22Rv1 (cell line): Measurements from ENCODE around the gene GRM8.

Experiments used
- H3K27ac ChIP-seq: fragments of 450-650 bp; 2 replicates; pipeline ENCODE4 v1.5.1; 2017
- ZFX ChIP-seq: fragments of 450-650 bp; IDR thresholded peaks from 2 replicates; pipeline ENCODE4 v1.6.1; 2017; ENCODE audit warnings: antibody characterized with exemption, borderline replicate concordance
- TF ChIP-seq, protein P1 (sequence below): fragments of 450-650 bp; IDR thresholded peaks from 2 replicates; pipeline ENCODE4 v1.5.1; 2017; ENCODE audit warnings: mild to moderate bottlenecking

GRM8 gene

DNA sequence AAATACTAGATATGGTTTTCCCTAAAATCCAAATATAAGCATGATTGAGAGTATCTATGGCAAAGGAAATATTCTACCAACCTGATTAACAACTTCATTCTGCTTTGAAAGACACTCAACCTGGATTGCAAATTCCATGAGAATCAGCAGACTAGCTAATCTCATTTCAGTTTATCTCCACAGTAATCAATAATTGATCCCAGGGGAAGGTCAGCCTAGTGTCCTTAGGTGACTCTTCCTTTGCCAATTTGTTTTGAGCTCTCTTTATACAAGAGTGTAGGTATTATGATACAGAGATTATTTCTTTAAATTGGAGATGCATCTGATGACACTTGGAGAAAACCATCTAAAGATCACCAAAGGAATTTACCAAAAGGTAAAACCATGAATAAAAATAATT, 100.3 kb downstream of the GRM8 start:
- no peak for TF ChIP-seq ZFX
- TF ChIP-seq, protein P1, sequence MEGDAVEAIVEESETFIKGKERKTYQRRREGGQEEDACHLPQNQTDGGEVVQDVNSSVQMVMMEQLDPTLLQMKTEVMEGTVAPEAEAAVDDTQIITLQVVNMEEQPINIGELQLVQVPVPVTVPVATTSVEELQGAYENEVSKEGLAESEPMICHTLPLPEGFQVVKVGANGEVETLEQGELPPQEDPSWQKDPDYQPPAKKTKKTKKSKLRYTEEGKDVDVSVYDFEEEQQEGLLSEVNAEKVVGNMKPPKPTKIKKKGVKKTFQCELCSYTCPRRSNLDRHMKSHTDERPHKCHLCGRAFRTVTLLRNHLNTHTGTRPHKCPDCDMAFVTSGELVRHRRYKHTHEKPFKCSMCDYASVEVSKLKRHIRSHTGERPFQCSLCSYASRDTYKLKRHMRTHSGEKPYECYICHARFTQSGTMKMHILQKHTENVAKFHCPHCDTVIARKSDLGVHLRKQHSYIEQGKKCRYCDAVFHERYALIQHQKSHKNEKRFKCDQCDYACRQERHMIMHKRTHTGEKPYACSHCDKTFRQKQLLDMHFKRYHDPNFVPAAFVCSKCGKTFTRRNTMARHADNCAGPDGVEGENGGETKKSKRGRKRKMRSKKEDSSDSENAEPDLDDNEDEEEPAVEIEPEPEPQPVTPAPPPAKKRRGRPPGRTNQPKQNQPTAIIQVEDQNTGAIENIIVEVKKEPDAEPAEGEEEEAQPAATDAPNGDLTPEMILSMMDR, result no peak

DNA sequence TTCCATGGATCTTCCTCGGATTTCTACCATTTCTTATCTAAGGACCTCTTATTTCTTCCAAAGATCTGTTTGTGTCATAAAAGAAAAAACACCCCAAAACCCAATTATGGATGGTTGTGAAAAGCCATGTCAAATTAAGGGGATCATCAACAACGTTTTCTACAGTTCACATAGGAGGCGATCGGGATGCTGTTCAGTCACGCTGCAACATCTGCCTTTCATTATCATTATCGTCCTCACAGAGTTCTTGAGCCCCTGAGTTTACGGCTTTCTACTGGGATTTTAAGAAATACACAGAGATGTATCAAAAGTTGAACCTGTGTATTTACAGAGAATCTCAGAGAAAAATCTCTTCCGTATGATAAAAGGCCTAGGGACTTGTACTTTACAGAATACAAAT, 101.4 kb downstream of the GRM8 start:
- TF ChIP-seq, protein P1, result no peak
- no peak overlapping the region for H3K27ac ChIP-seq

More for the DNA sequence above, 100.3 kb downstream of the GRM8 start:
- no peak overlapping the region for H3K27ac ChIP-seq

DNA sequence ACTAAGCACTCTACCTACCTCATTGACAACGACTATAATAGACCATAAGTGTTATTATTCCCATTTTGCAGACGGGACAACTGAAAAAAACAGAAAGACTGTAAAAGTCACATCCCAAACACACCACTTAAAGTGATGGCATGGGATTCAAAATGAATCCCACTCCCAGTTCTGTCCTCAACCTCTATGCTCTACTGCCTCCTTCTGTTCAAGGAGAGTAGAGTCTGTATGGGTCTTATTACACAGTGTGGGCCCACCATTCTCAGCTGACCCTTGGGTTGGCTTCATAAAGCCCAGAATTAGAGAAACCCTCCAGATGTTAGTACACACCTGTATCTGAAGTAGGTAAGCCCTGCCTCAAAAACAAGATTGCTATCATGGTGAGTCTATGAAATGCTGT, 102.2 kb downstream of the GRM8 start:
- no peak overlapping the region for H3K27ac ChIP-seq
- TF ChIP-seq ZFX, result no peak
- TF ChIP-seq, protein P1, result peak; percentile 24; the same call in 1 of the 2 replicates

DNA sequence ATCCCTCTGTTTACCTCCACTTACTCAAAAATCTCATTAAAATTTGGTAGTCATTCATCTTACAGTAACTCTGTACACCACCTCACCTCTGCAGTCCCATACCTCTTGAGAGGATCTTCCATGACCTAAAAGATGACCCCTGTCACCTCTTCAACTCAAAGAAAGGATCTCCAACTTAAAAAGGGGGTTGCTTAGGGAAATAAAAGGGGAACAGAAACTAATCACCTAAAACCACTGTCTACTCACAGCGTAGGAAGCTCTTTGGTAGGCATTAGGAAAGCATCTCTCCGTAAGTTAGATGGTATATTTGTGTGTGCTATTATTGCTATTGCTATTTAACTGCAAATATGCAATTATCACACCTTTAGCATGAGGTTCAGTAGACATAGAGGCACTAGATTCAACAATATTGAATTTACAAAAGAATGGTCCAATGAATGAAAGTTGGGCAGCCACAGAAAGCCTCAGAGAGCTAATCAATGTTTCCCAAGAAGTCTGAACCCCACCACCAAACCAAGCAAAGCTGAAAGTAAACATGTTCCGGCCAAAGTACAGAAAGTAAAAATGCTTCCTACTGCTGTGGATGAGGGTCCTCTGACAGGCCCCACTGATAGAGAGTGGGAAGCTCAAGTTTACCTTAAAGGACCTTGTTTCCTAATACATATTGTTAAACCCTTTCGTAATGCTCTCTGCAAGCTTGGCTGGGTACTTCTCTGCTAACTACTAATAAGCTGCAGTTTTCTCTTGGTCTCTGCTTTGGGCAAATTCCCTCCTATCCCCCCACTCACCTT, 105.8 kb downstream of the GRM8 start:
- TF ChIP-seq ZFX, result no peak
- TF ChIP-seq, protein P1, result no peak
- H3K27ac ChIP-seq, result no peak overlapping the region

DNA sequence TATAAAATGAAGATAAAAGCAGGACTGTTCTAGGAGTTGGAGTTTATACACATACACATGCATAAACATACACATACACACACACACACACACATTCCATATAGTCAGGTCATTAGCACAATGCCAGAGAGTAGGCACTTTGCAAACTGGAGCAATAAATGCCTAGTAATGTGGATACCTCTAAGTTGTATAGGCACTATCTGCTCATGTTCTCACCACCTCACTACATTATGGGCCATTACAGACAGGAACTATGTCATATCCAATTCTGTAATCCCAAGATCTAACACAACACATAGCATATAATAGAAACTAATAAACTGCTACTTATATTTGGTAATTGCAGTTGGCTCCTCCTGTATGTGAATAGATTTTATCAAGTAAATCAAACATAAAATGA, 115.6 kb downstream of the GRM8 start:
- H3K27ac ChIP-seq, result no peak overlapping the region
- TF ChIP-seq, protein P1, result no peak
- no peak for TF ChIP-seq ZFX

DNA sequence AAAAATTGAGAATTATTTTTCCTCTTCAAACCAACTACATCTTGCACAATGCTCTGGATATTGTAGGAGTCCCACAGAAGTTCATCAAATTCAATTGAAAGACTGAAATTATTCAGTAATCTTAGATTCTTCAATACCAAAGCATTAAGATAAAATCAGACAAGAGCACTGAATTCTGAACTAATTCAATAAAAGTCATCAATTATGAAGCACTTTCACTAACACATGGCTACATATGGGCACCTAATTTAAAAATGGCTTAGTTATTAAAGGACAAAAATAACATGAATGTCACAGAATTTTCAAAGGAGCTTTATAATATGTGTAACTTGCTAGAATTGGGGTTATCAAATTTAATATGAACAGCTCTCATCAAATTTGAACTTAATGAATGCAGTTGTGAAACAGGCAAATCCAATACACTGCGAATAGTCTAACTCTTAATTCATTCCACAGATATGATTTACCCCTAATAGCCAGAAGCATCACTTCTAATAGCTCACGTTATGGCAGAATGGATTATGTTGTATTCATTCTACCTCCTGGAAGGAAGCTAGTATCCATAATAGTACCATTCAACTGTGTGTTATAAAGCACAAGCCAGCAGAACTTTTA, 116.8 kb downstream of the GRM8 start:
- TF ChIP-seq, protein P1, result no peak
- no peak for TF ChIP-seq ZFX
- H3K27ac ChIP-seq, result no peak overlapping the region

DNA sequence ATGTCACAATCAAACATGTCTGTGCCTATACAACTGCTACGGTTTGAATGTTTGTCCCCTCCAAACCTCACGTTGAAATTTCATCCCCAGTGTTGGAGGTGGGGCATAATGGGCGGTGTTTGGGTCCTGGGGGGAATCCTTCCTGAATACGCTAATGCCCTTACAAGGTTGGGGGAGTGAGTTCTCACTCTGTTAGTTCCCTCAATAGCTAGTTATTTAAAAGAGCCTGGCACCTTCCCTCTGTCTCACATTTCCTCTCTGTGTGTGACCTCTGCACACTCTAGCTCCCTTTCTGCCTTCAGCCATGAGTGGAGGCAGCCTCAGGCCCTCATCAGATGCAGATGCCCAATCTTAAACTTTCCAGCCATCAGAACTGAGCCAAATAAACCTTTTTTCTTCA, 129.5 kb downstream of the GRM8 start:
- no peak overlapping the region for H3K27ac ChIP-seq
- no peak for TF ChIP-seq ZFX
- TF ChIP-seq, protein P1, result no peak
